GM18511 (cell line): ENCODE measurements around the gene SPATA31A1.
"Not testable (repeated sequence)": the region's sequence is repeated elsewhere in the genome, so short reads cannot be mapped to it uniquely, and the experiment has no call there.

Source experiments
- ATAC-seq: cut with Tn5 transposase; IDR thresholded peaks from one replicate; pipeline ENCODE4 v1.9.1; 2021; ENCODE audit warnings: mild to moderate bottlenecking, moderate library complexity; ENCODE audit not compliant: unreplicated experiment

SPATA31A1 gene

GRCh38 chr9:39355369-39355768, at the start of gene SPATA31A1:
Gene SPATA31A1 (plus strand): TSS chr9:39355669. CDS start chr9:39355731, 62 bp downstream.
- ATAC-seq, result not testable (repeated sequence)

- not testable (repeated sequence) for ATAC-seq
Measured at GRCh38 chr9:39407261-39408204, 52.1 kb downstream of the SPATA31A1 start.

GRCh38 chr9:39411254-39411940, 55.9 kb downstream of the SPATA31A1 start:
- ATAC-seq, result not testable (repeated sequence)
